OCI-LY7 (cell line): ENCODE data around the gene EMSY.

Experiments used
- CTCF ChIP-seq: fragments of 200-600 bp; sonication (generic); conservative IDR thresholded peaks from 2 replicates; pipeline ENCODE4 v1.5.1; 2014; ENCODE audit warnings: mild to moderate bottlenecking, antibody characterized with exemption, low read length, moderate library complexity, mixed read lengths
- EZH2phosphoT487 ChIP-seq: fragments of 200-600 bp; sonication (generic); IDR thresholded peaks from 2 replicates; pipeline ENCODE4 v1.6.1; 2018; ENCODE audit warnings: low read depth, borderline replicate concordance, mild to moderate bottlenecking, mixed run types, antibody characterized with exemption, low read length, moderate library complexity, mixed read lengths

- TF ChIP-seq CTCF, result no peak
- TF ChIP-seq EZH2phosphoT487, result no peak
These were observed 109.0 kb downstream of the EMSY start for GRCh38 chr11:76553554-76554476.
